ES-I3 (cell line): ENCODE data around the gene ADGRB3.

Experiments used
- H3K36me3 ChIP-seq: 2 replicates; pipeline ENCODE4 v1.6.1; 2013; ENCODE audit warnings: mild to moderate bottlenecking, low read length, control low read depth, moderate library complexity; ENCODE audit not compliant: insufficient read depth
- H3K4me1 ChIP-seq: 2 replicates; pipeline ENCODE4 v1.6.1; 2013; ENCODE audit warnings: mild to moderate bottlenecking, control low read depth, low read length; ENCODE audit not compliant: insufficient read depth
- H3K9ac ChIP-seq: 2 replicates; pipeline ENCODE4 v1.6.1; 2013; ENCODE audit warnings: low read depth, mild to moderate bottlenecking, low read length, moderate library complexity
- H3K9me3 ChIP-seq: 2 replicates; pipeline ENCODE4 v1.6.1; 2013; ENCODE audit warnings: mild to moderate bottlenecking, low read length, moderate library complexity; ENCODE audit not compliant: control insufficient read depth, insufficient read depth

Gene ADGRB3

GRCh38 chr6:69343851-69344250 lies 708.8 kb downstream of the ADGRB3 start:
- no peaks in the 10 kb centered on the region for H3K36me3 ChIP-seq
- H3K9me3 ChIP-seq = no peaks in the 10 kb centered on the region
- no peaks in the 10 kb centered on the region for H3K4me1 ChIP-seq
- no peak overlapping the region for H3K9ac ChIP-seq

- Histone ChIP-seq H3K9ac (no peak overlapping the region), H3K4me1 (no peaks in the 10 kb centered on the region), H3K9me3 (no peaks in the 10 kb centered on the region), H3K36me3 (no peaks in the 10 kb centered on the region)
Observed at GRCh38 chr6:69349771-69350170, 714.7 kb downstream of the ADGRB3 start.

- no peaks in the 10 kb centered on the region for H3K4me1 ChIP-seq
- H3K9me3 ChIP-seq = no peaks in the 10 kb centered on the region
- no peak overlapping the region for H3K9ac ChIP-seq
- no peaks in the 10 kb centered on the region for H3K36me3 ChIP-seq
Observed at GRCh38 chr6:69362209-69362608, 727.1 kb downstream of the ADGRB3 start.

GRCh38 chr6:69366831-69367230 lies 731.7 kb downstream of the ADGRB3 start:
- no peaks in the 10 kb centered on the region for H3K36me3 ChIP-seq
- H3K9ac ChIP-seq = no peak overlapping the region
- H3K9me3 ChIP-seq = no peaks in the 10 kb centered on the region
- no peaks in the 10 kb centered on the region for H3K4me1 ChIP-seq

- no peaks in the 10 kb centered on the region for H3K9me3 ChIP-seq
- H3K4me1 ChIP-seq = no peaks in the 10 kb centered on the region
- no peaks in the 10 kb centered on the region for H3K36me3 ChIP-seq
- H3K9ac ChIP-seq = no peak overlapping the region
Observed at GRCh38 chr6:69368613-69369012, 733.5 kb downstream of the ADGRB3 start.

GRCh38 chr6:69370763-69371162 lies 735.7 kb downstream of the ADGRB3 start:
- H3K9ac ChIP-seq = no peak overlapping the region
- no peaks in the 10 kb centered on the region for H3K36me3 ChIP-seq
- H3K4me1 ChIP-seq = no peaks in the 10 kb centered on the region
- H3K9me3 ChIP-seq = no peaks in the 10 kb centered on the region

- Histone ChIP-seq H3K9me3 (no peaks in the 10 kb centered on the region), H3K9ac (no peak overlapping the region), H3K4me1 (no peaks in the 10 kb centered on the region), H3K36me3 (no peaks in the 10 kb centered on the region)
Observed at GRCh38 chr6:69378326-69378725, 743.2 kb downstream of the ADGRB3 start.

- no peaks in the 10 kb centered on the region for H3K36me3 ChIP-seq
Observed at GRCh38 chr6:69379518-69379917, 744.4 kb downstream of the ADGRB3 start.

GRCh38 chr6:69383627-69384026 lies 748.5 kb downstream of the ADGRB3 start:
- Histone ChIP-seq H3K4me1 (peaks cover 4% of the 10 kb centered on the region; the same call in 1 of the 2 replicates), H3K9me3 (no peaks in the 10 kb centered on the region), H3K9ac (no peak overlapping the region), H3K36me3 (no peaks in the 10 kb centered on the region; the same call in 1 of the 2 replicates)

More at GRCh38 chr6:69379518-69379917, 744.4 kb downstream of the ADGRB3 start:
- H3K4me1 ChIP-seq = no peaks in the 10 kb centered on the region
- no peak overlapping the region for H3K9ac ChIP-seq
- H3K9me3 ChIP-seq = no peaks in the 10 kb centered on the region

- H3K9ac ChIP-seq = no peak overlapping the region
- H3K36me3 ChIP-seq = no peaks in the 10 kb centered on the region; the same call in 1 of the 2 replicates
- no peaks in the 10 kb centered on the region for H3K9me3 ChIP-seq
- peaks cover 4% of the 10 kb centered on the region; the same call in 1 of the 2 replicates for H3K4me1 ChIP-seq
Observed at GRCh38 chr6:69386426-69386825, 751.3 kb downstream of the ADGRB3 start.

- Histone ChIP-seq H3K36me3 (no peaks in the 10 kb centered on the region; the same call in 1 of the 2 replicates), H3K9me3 (no peaks in the 10 kb centered on the region), H3K4me1 (peaks cover 4% of the 10 kb centered on the region; the same call in 1 of the 2 replicates), H3K9ac (no peak overlapping the region)
Observed at GRCh38 chr6:69390125-69390524, 755.0 kb downstream of the ADGRB3 start.

GRCh38 chr6:69391106-69391505 lies 756.0 kb downstream of the ADGRB3 start:
- H3K9me3 ChIP-seq = no peaks in the 10 kb centered on the region
- H3K9ac ChIP-seq = no peak overlapping the region
- H3K36me3 ChIP-seq = no peaks in the 10 kb centered on the region; the same call in 1 of the 2 replicates
- H3K4me1 ChIP-seq = no peaks in the 10 kb centered on the region

- Histone ChIP-seq H3K4me1 (no peaks in the 10 kb centered on the region), H3K9ac (no peak overlapping the region), H3K36me3 (no peaks in the 10 kb centered on the region), H3K9me3 (no peaks in the 10 kb centered on the region)
Observed at GRCh38 chr6:69392745-69393144, 757.7 kb downstream of the ADGRB3 start.

GRCh38 chr6:69398311-69398710 lies 763.2 kb downstream of the ADGRB3 start:
- Histone ChIP-seq H3K4me1 (no peaks in the 10 kb centered on the region), H3K36me3 (no peaks in the 10 kb centered on the region), H3K9me3 (no peaks in the 10 kb centered on the region), H3K9ac (no peak overlapping the region)

- Histone ChIP-seq H3K9ac (no peak overlapping the region), H3K36me3 (no peaks in the 10 kb centered on the region), H3K9me3 (no peaks in the 10 kb centered on the region), H3K4me1 (no peaks in the 10 kb centered on the region)
Observed at GRCh38 chr6:69398729-69399128, 763.6 kb downstream of the ADGRB3 start.

- Histone ChIP-seq H3K9me3 (peaks cover 3% of the 10 kb centered on the region; the same call in 1 of the 2 replicates), H3K4me1 (no peaks in the 10 kb centered on the region), H3K9ac (no peak overlapping the region), H3K36me3 (no peaks in the 10 kb centered on the region)
Observed at GRCh38 chr6:69408886-69409285, 773.8 kb downstream of the ADGRB3 start.
